Panc1 (cell line): ENCODE data around the gene PPP2R1A. TPM values are rescaled to one million over a fixed set of nuclear protein-coding genes. Genes with fewer than 3 reads are reported as not detected.

Experiments
- ATAC-seq: fragments of 200-7000 bp; cut with Tn5 transposase; 2 replicates; pipeline ENCODE4 v1.9.1; 2020; ENCODE audit warnings: mild to moderate bottlenecking, moderate library complexity
- BruUV-seq: library from RNA; stranded (reverse); fragments of 400-500 nt; replicated peaks from 2 replicates; lab custom pipeline; 2021; lab: Mats Ljungman, UMichigan
- CTCF ChIA-PET: fragments of 300-600 bp; sonication (Branson Sonifier 250); formaldehyde crosslinking; loops from one replicate; lab custom pipeline; 2022; ENCODE audit warnings: antibody characterized with exemption; lab: Charles Lee
- POLR2A ChIA-PET: fragments of 300-600 bp; sonication (Branson Sonifier 250); formaldehyde crosslinking; loops from one replicate; lab custom pipeline; 2022; ENCODE audit warnings: antibody characterized with exemption; lab: Charles Lee
- DNase-seq: peaks from one replicate; pipeline ENCODE4 v3.0.0-alpha.2; 2010; ENCODE audit warnings: low read depth, low spot score
- H3K27ac ChIP-seq: 2 replicates; pipeline ENCODE4 v1.5.1; 2011; ENCODE audit warnings: mild to moderate bottlenecking, low read length, inconsistent platforms
- H3K27me3 ChIP-seq: fragments of 200-500 bp; sonication (Bioruptor generic); 2 replicates; pipeline ENCODE4 v1.6.0; 2014; ENCODE audit warnings: low read length, inconsistent platforms; ENCODE audit not compliant: control insufficient read depth, insufficient read depth
- H3K36me3 ChIP-seq: fragments of 200-500 bp; sonication (Bioruptor generic); 2 replicates; pipeline ENCODE4 v1.5.1; 2014; ENCODE audit warnings: inconsistent platforms, mild to moderate bottlenecking, low read length, moderate library complexity; ENCODE audit not compliant: control insufficient read depth, insufficient read depth
- H3K4me1 ChIP-seq: 2 replicates; pipeline ENCODE4 v1.5.1; 2011; ENCODE audit warnings: inconsistent platforms, mild to moderate bottlenecking, low read length, moderate library complexity; ENCODE audit not compliant: control insufficient read depth, insufficient read depth
- H3K4me3 ChIP-seq, 2 experiments: 2 replicates each; pipeline ENCODE4 v1.5.1; 2011 to 2012; ENCODE audit warnings: low read depth in 2 of 2, low read length in 2 of 2, mild to moderate bottlenecking in 2 of 2, inconsistent platforms in 1 of 2, moderate library complexity in 1 of 2
- H3K9me3 ChIP-seq: fragments of 200-500 bp; sonication (Bioruptor generic); 2 replicates; pipeline ENCODE4 v1.5.1; 2014; ENCODE audit warnings: low read depth, mild to moderate bottlenecking, inconsistent platforms, low read length, moderate library complexity; ENCODE audit not compliant: control insufficient read depth, insufficient read depth
- POLR2AphosphoS5 ChIP-seq: IDR thresholded peaks from 2 replicates; pipeline ENCODE4 v1.6.1; 2012; ENCODE audit warnings: mild to moderate bottlenecking, low read depth, low read length, moderate library complexity
- REST ChIP-seq, 2 experiments: IDR thresholded peaks; 2 replicates each; pipeline ENCODE4 v1.6.1; 2011 to 2012; ENCODE audit warnings: low read depth in 2 of 2, control low read depth in 1 of 2, low read length in 1 of 2, mild to moderate bottlenecking in 1 of 2, moderate library complexity in 1 of 2; ENCODE audit not compliant: insufficient read depth in 1 of 2
- SIN3A ChIP-seq: IDR thresholded peaks from 2 replicates; pipeline ENCODE4 v1.6.1; 2012; ENCODE audit warnings: low read depth, mild to moderate bottlenecking, low read length, moderate library complexity, borderline replicate concordance; ENCODE audit not compliant: insufficient read depth
- TCF7L2 ChIP-seq: IDR thresholded peaks from 2 replicates; pipeline ENCODE4 v1.6.1; 2011; ENCODE audit warnings: mild to moderate bottlenecking, low read depth, low read length, inconsistent platforms
- in situ Hi-C: cut with HindIII; loops from 2 replicates; pipeline ENCODE4 v1.10.0; 2016; ENCODE audit warnings: low sequenced_read_pairs, low pct_unique_long_range_greater_than_20kb
- intact Hi-C: fragments of 100-400 bp; cut with micrococcal nuclease; formaldehyde crosslinking; loops from one replicate; pipeline ENCODE4 v1.10.0; 2022; ENCODE audit not compliant: unreplicated experiment
- total RNA-seq: library from RNA; stranded (reverse); gene quantifications from one replicate; pipeline ENCODE4 v1.2.1, GENCODE V29; 2021; ENCODE audit not compliant: unreplicated experiment
- TF ChIP-seq, protein P1 (sequence below): fragments of 450-650 bp; IDR thresholded peaks from 2 replicates; pipeline ENCODE4 v1.5.1; 2017; ENCODE audit warnings: mild to moderate bottlenecking

Gene PPP2R1A
- total RNA-seq, 1 experiment from 2014 or later = 146 TPM

- Histone ChIP-seq H3K27me3 (no peaks in the 10 kb centered on the region), H3K36me3 (no peaks in the 10 kb centered on the region; the same call in 1 of the 2 replicates), H3K9me3 (no peaks in the 10 kb centered on the region), H3K27ac (no peak overlapping the region), H3K4me1 (0 out of 2 replicates have a peak, but pooled peaks cover 2% of the 10 kb centered on the region), H3K4me3 (no peak overlapping the region)
- no TSS peak for BruUV-seq
- DNase-seq (no peak), ATAC-seq (no peak)
- intact Hi-C loops (no loop called here), in situ Hi-C loops (no loop called here)
- CTCF ChIA-PET = no interaction called here
- POLR2A ChIA-PET = no interaction called here
- TF ChIP-seq TCF7L2 (no peak), SIN3A (no peak), REST (IDR thresholded peaks at IDR 0.05; ENCODE audit: insufficient read depth in 1 of 2, low read depth in 2 of 2, low read length in 1 of 2) (no peak), POLR2AphosphoS5 (no peak)
- TF ChIP-seq, protein P1, sequence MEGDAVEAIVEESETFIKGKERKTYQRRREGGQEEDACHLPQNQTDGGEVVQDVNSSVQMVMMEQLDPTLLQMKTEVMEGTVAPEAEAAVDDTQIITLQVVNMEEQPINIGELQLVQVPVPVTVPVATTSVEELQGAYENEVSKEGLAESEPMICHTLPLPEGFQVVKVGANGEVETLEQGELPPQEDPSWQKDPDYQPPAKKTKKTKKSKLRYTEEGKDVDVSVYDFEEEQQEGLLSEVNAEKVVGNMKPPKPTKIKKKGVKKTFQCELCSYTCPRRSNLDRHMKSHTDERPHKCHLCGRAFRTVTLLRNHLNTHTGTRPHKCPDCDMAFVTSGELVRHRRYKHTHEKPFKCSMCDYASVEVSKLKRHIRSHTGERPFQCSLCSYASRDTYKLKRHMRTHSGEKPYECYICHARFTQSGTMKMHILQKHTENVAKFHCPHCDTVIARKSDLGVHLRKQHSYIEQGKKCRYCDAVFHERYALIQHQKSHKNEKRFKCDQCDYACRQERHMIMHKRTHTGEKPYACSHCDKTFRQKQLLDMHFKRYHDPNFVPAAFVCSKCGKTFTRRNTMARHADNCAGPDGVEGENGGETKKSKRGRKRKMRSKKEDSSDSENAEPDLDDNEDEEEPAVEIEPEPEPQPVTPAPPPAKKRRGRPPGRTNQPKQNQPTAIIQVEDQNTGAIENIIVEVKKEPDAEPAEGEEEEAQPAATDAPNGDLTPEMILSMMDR = no peak
Measured at GRCh38 chr19:52196256-52196967, 6.6 kb downstream of the PPP2R1A start.

- ChIA-PET CTCF (no interaction called here), POLR2A (no interaction called here)
- no peak for TF ChIP-seq SIN3A
- TF ChIP-seq TCF7L2 = no peak
- TF ChIP-seq, protein P1 = no peak
- no peak for TF ChIP-seq POLR2AphosphoS5
- TF ChIP-seq REST (IDR thresholded peaks at IDR 0.05; ENCODE audit: insufficient read depth in 1 of 2, low read depth in 2 of 2, low read length in 1 of 2) = no peak
- Histone ChIP-seq H3K9me3 (no peaks in the 10 kb centered on the region), H3K36me3 (no peaks in the 10 kb centered on the region; the same call in none of the 2 replicates), H3K4me1 (no peaks in the 10 kb centered on the region), H3K27ac (no peak overlapping the region), H3K27me3 (no peaks in the 10 kb centered on the region), H3K4me3 (no peak overlapping the region)
- in situ Hi-C loops (no loop called here), intact Hi-C loops (no loop called here)
- ATAC-seq = no peak
- no peak for DNase-seq
- no TSS peak for BruUV-seq
Measured at GRCh38 chr19:52197964-52198363, 8.1 kb downstream of the PPP2R1A start.
